Measurements from ENCODE around the gene HDAC3.

DNA sequence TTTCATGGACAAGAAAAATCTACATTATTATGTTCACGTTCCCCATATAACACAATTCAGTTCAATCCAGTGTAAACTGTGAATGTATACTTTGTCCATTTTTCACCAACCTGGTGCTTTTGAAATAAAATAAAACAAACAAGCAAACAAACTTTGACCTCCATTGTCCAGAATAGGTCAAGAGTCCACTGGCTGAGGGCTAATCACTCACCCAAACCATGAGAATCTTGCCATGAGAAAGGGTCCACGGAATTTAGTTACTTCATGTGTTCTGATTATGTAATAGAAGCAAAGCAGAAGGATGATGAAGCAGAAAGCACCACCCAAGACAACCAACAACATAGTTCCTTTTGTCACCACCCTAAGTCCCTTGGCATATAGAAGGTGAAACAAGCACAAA lies 46.5 kb downstream of the HDAC3 start:
- TF ChIP-seq, protein P1, sequence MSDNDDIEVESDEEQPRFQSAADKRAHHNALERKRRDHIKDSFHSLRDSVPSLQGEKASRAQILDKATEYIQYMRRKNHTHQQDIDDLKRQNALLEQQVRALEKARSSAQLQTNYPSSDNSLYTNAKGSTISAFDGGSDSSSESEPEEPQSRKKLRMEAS (IDR thresholded peaks at IDR 0.05) = no peak
- TF ChIP-seq CREB1 (IDR thresholded peaks at IDR 0.05; ENCODE audit: low read depth) (no peak), YY1 (IDR thresholded peaks at IDR 0.05; ENCODE audit: low read depth) (no peak), EGR1 (IDR thresholded peaks at IDR 0.05) (no peak), TCF12 (IDR thresholded peaks at IDR 0.05; ENCODE audit: low read depth) (no peak), EP300 (IDR thresholded peaks at IDR 0.05; ENCODE audit: borderline replicate concordance) (no peak), FOXM1 (IDR thresholded peaks at IDR 0.05; ENCODE audit: borderline replicate concordance, low read depth) (no peak), CEBPB (IDR thresholded peaks at IDR 0.05) (no peak), NFIC (IDR thresholded peaks at IDR 0.05) (no peak), TAF1 (IDR thresholded peaks at IDR 0.05; ENCODE audit: low read depth) (no peak), RAD21 (IDR thresholded peaks at IDR 0.05; ENCODE audit: low read depth) (no peak)
- TF ChIP-seq, protein P2, sequence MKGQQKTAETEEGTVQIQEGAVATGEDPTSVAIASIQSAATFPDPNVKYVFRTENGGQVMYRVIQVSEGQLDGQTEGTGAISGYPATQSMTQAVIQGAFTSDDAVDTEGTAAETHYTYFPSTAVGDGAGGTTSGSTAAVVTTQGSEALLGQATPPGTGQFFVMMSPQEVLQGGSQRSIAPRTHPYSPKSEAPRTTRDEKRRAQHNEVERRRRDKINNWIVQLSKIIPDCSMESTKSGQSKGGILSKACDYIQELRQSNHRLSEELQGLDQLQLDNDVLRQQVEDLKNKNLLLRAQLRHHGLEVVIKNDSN (IDR thresholded peaks at IDR 0.05) = no peak
- TF ChIP-seq, protein P3, sequence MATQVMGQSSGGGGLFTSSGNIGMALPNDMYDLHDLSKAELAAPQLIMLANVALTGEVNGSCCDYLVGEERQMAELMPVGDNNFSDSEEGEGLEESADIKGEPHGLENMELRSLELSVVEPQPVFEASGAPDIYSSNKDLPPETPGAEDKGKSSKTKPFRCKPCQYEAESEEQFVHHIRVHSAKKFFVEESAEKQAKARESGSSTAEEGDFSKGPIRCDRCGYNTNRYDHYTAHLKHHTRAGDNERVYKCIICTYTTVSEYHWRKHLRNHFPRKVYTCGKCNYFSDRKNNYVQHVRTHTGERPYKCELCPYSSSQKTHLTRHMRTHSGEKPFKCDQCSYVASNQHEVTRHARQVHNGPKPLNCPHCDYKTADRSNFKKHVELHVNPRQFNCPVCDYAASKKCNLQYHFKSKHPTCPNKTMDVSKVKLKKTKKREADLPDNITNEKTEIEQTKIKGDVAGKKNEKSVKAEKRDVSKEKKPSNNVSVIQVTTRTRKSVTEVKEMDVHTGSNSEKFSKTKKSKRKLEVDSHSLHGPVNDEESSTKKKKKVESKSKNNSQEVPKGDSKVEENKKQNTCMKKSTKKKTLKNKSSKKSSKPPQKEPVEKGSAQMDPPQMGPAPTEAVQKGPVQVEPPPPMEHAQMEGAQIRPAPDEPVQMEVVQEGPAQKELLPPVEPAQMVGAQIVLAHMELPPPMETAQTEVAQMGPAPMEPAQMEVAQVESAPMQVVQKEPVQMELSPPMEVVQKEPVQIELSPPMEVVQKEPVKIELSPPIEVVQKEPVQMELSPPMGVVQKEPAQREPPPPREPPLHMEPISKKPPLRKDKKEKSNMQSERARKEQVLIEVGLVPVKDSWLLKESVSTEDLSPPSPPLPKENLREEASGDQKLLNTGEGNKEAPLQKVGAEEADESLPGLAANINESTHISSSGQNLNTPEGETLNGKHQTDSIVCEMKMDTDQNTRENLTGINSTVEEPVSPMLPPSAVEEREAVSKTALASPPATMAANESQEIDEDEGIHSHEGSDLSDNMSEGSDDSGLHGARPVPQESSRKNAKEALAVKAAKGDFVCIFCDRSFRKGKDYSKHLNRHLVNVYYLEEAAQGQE (IDR thresholded peaks at IDR 0.05; ENCODE audit: low read depth) = no peak
